Ishikawa (cell line): Measurements from ENCODE around the gene POLR3G.
A peak's percentile ranks its signal among the peaks of the same experiment; 100 is the strongest.

ENCODE experiments used
- CEBPB ChIP-seq: IDR thresholded peaks from 2 replicates; pipeline ENCODE4 v1.6.1; 2012
- CREB1 ChIP-seq: IDR thresholded peaks from 2 replicates; pipeline ENCODE4 v1.6.1; 2012; ENCODE audit warnings: low read depth
- EGR1 ChIP-seq: IDR thresholded peaks from 2 replicates; pipeline ENCODE4 v1.6.1; 2012
- EP300 ChIP-seq: IDR thresholded peaks from 2 replicates; pipeline ENCODE4 v1.6.1; 2012; ENCODE audit warnings: borderline replicate concordance
- FOXM1 ChIP-seq: IDR thresholded peaks from 2 replicates; pipeline ENCODE4 v1.6.1; 2012; ENCODE audit warnings: low read depth, borderline replicate concordance
- NFIC ChIP-seq: IDR thresholded peaks from 2 replicates; pipeline ENCODE4 v1.6.1; 2012
- RAD21 ChIP-seq: IDR thresholded peaks from 2 replicates; pipeline ENCODE4 v1.6.1; 2012; ENCODE audit warnings: low read depth
- REST ChIP-seq: IDR thresholded peaks from 2 replicates; pipeline ENCODE4 v1.6.1; 2012; ENCODE audit warnings: low read depth, mild to moderate bottlenecking
- TAF1 ChIP-seq: IDR thresholded peaks from 2 replicates; pipeline ENCODE4 v1.6.1; 2012; ENCODE audit warnings: low read depth, mild to moderate bottlenecking
- TCF12 ChIP-seq: IDR thresholded peaks from 2 replicates; pipeline ENCODE4 v1.6.1; 2012; ENCODE audit warnings: low read depth
- TEAD4 ChIP-seq: IDR thresholded peaks from 2 replicates; pipeline ENCODE4 v1.6.1; 2012
- USF1 ChIP-seq: IDR thresholded peaks from 2 replicates; pipeline ENCODE4 v1.6.1; 2012
- YY1 ChIP-seq: IDR thresholded peaks from 2 replicates; pipeline ENCODE4 v1.6.1; 2012; ENCODE audit warnings: low read depth
- ZBTB7A ChIP-seq: IDR thresholded peaks from 2 replicates; pipeline ENCODE4 v1.6.1; 2012; ENCODE audit warnings: low read depth
- TF ChIP-seq, protein P1 (sequence below): IDR thresholded peaks from 2 replicates; pipeline ENCODE4 v1.6.1; 2012

Gene POLR3G

GRCh38 chr5:90558344-90559192 is 83.9 kb downstream of the POLR3G start, which contains the start of gene ADGRV1:
Gene ADGRV1 (plus strand): TSS chr5:90558797. CDS start chr5:90558896, 99 bp downstream.
- TF ChIP-seq, protein P1, sequence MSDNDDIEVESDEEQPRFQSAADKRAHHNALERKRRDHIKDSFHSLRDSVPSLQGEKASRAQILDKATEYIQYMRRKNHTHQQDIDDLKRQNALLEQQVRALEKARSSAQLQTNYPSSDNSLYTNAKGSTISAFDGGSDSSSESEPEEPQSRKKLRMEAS = peak; percentile 78
- TF ChIP-seq USF1 = peak; percentile 49; the same call in 1 of the 2 replicates
- no peak for TF ChIP-seq RAD21
- peak; percentile 86 for TF ChIP-seq TAF1
- TF ChIP-seq EGR1 = peak; percentile 60; the same call in 1 of the 2 replicates
- no peak for TF ChIP-seq YY1
- TF ChIP-seq FOXM1 = peak; percentile 65; the same call in 1 of the 2 replicates
- TF ChIP-seq CEBPB = no peak
- 0 out of 2 replicates have a peak, but pooled peaks have one; percentile 44 for TF ChIP-seq CREB1
- TF ChIP-seq TEAD4 = peak; percentile 28; the same call in 1 of the 2 replicates
- 0 out of 2 replicates have a peak, but pooled peaks have one; percentile 52 for TF ChIP-seq TCF12
- no peak for TF ChIP-seq ZBTB7A
- peak; percentile 74 for TF ChIP-seq EP300
- TF ChIP-seq REST = peak; percentile 24; the same call in 1 of the 2 replicates
- no peak for TF ChIP-seq NFIC

- TF ChIP-seq EP300 (no peak), ZBTB7A (no peak), RAD21 (no peak), TCF12 (no peak), USF1 (no peak), CREB1 (no peak), REST (no peak), FOXM1 (no peak), EGR1 (no peak), NFIC (no peak), TEAD4 (no peak)
- TF ChIP-seq, protein P1 = no peak
Observed at GRCh38 chr5:90560771-90561170, 86.1 kb downstream of the POLR3G start.

DNA sequence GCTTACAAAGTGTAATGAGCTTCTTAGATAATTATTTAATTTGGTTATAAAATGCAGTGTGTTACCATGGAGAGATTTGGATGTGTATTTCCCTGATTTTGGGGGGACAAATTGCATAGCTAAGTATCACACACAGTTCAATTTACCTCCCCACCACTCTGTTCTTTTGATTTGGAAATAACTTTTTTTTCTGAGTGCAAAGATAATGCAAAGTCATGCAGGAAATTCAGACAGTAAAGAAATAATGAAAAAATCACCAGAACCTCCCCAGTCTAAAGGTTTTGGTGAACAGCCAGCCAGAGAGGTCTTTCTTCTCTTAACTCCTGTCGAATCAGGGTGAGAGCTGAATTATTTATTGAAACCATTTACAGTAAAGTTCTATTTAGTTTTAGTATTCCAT is 87.1 kb downstream of the POLR3G start:
- TF ChIP-seq USF1 (no peak), ZBTB7A (no peak), CREB1 (no peak), NFIC (no peak), REST (no peak), EP300 (no peak), TAF1 (no peak), FOXM1 (no peak), TCF12 (no peak), TEAD4 (no peak), EGR1 (no peak), RAD21 (no peak), YY1 (no peak), CEBPB (no peak)
- TF ChIP-seq, protein P1 = no peak
